Measurements from ENCODE around the gene BMAL1.
"Not testable (repeated sequence)": the region's sequence is repeated elsewhere in the genome, so short reads cannot be mapped to it uniquely, and the experiment has no call there.

Gene BMAL1

GRCh38 chr11:13364388-13364787 lies 86.8 kb downstream of the BMAL1 start:
- DNase-seq (ENCODE audit: extremely low spot score, insufficient read length, low read depth) (no peak), FAIRE-seq (no peak)

GRCh38 chr11:13366266-13367026 lies 88.9 kb downstream of the BMAL1 start:
- DNase-seq (ENCODE audit: extremely low spot score, insufficient read length, low read depth) (no peak), FAIRE-seq (no peak)

- no peak for DNase-seq (ENCODE audit: extremely low spot score, insufficient read length, low read depth)
- FAIRE-seq: no peak
These were observed 89.5 kb downstream of the BMAL1 start for GRCh38 chr11:13367115-13367514.

GRCh38 chr11:13368041-13368446 lies 90.5 kb downstream of the BMAL1 start:
- DNase-seq (ENCODE audit: extremely low spot score, insufficient read length, low read depth) (no peak), FAIRE-seq (no peak)

GRCh38 chr11:13373216-13373615 lies 95.6 kb downstream of the BMAL1 start:
- no peak for DNase-seq (ENCODE audit: extremely low spot score, insufficient read length, low read depth)
- no peak for FAIRE-seq

- FAIRE-seq: no peak
- DNase-seq (ENCODE audit: extremely low spot score, insufficient read length, low read depth): no peak
These were observed 98.2 kb downstream of the BMAL1 start for GRCh38 chr11:13375798-13376197.

GRCh38 chr11:13376402-13376801 lies 98.8 kb downstream of the BMAL1 start:
- FAIRE-seq: no peak
- DNase-seq (ENCODE audit: extremely low spot score, insufficient read length, low read depth): no peak

GRCh38 chr11:13376838-13377237 lies 99.2 kb downstream of the BMAL1 start:
- FAIRE-seq (no peak), DNase-seq (ENCODE audit: extremely low spot score, insufficient read length, low read depth) (no peak)

- DNase-seq (ENCODE audit: extremely low spot score, insufficient read length, low read depth) (no peak), FAIRE-seq (no peak)
These were observed 100.7 kb downstream of the BMAL1 start for GRCh38 chr11:13378316-13378715.

- DNase-seq (ENCODE audit: extremely low spot score, insufficient read length, low read depth) (no peak), FAIRE-seq (no peak)
These were observed 103.1 kb downstream of the BMAL1 start for GRCh38 chr11:13380731-13381130.

- FAIRE-seq: no peak
These were observed 105.2 kb downstream of the BMAL1 start for GRCh38 chr11:13382751-13383150.

GRCh38 chr11:13384908-13385640 lies 107.5 kb downstream of the BMAL1 start:
- no peak for DNase-seq (ENCODE audit: extremely low spot score, insufficient read length, low read depth)
- FAIRE-seq: peak; percentile 64

More at GRCh38 chr11:13382751-13383150, 105.2 kb downstream of the BMAL1 start:
- no peak for DNase-seq (ENCODE audit: extremely low spot score, insufficient read length, low read depth)

- FAIRE-seq (no peak), DNase-seq (ENCODE audit: extremely low spot score, insufficient read length, low read depth) (no peak)
These were observed 109.0 kb downstream of the BMAL1 start for GRCh38 chr11:13386567-13386966.

- FAIRE-seq (no peak), DNase-seq (ENCODE audit: extremely low spot score, insufficient read length, low read depth) (no peak)
These were observed 111.2 kb downstream of the BMAL1 start for GRCh38 chr11:13388741-13389140.

GRCh38 chr11:13391217-13391616 lies 113.6 kb downstream of the BMAL1 start:
- DNase-seq (ENCODE audit: extremely low spot score, insufficient read length, low read depth) (no peak), FAIRE-seq (no peak)

GRCh38 chr11:13398335-13398734 lies 120.7 kb downstream of the BMAL1 start:
- not testable (repeated sequence) for DNase-seq (ENCODE audit: extremely low spot score, insufficient read length, low read depth); FAIRE-seq

GRCh38 chr11:13405220-13405619 lies 127.6 kb downstream of the BMAL1 start:
- no peak for FAIRE-seq
- DNase-seq (ENCODE audit: extremely low spot score, insufficient read length, low read depth): no peak

GRCh38 chr11:13415201-13415600 lies 137.6 kb downstream of the BMAL1 start:
- DNase-seq (ENCODE audit: extremely low spot score, insufficient read length, low read depth): no peak
- FAIRE-seq: no peak

GRCh38 chr11:13421561-13421960 lies 144.0 kb downstream of the BMAL1 start:
- DNase-seq (ENCODE audit: extremely low spot score, insufficient read length, low read depth) (no peak), FAIRE-seq (no peak)

GRCh38 chr11:13423372-13423771 lies 145.8 kb downstream of the BMAL1 start:
- no peak for FAIRE-seq
- no peak for DNase-seq (ENCODE audit: extremely low spot score, insufficient read length, low read depth)

- no peak for FAIRE-seq
- no peak for DNase-seq (ENCODE audit: extremely low spot score, insufficient read length, low read depth)
These were observed 149.8 kb downstream of the BMAL1 start for GRCh38 chr11:13427440-13427839.

All from GM18507 (cell line).